ENCODE results near the gene ABCA3.
"Not testable (repeated sequence)": the region's sequence is repeated elsewhere in the genome, so short reads cannot be mapped to it uniquely, and the experiment has no call there.

Gene ABCA3

GRCh38 chr16:2340564-2341455, at the start of gene ABCA3:
Gene ABCA3, minus strand, starts transcription at chr16:2340728. Its CDS starts 14,262 bp downstream, at chr16:2326466.
- peak; percentile 88 to 99 (median 91) for DNase-seq
- intact Hi-C loops (cut with DNase I): loop anchor here (1.0 kb wide), 2 partner anchors 88 to 160 kb away; partner anchors contain the start of gene CCNF

GRCh38 chr16:2388875-2389433, 48.4 kb upstream of the ABCA3 start:
- no peak for DNase-seq
- intact Hi-C loops (cut with DNase I): no loop called here

GRCh38 chr16:2388139-2388874, 47.8 kb upstream of the ABCA3 start:
- intact Hi-C loops (cut with DNase I): no loop called here
- no peak for DNase-seq

GRCh38 chr16:2386990-2387389, 46.5 kb upstream of the ABCA3 start:
- intact Hi-C loops (cut with DNase I): no loop called here

GRCh38 chr16:2385982-2386381, 45.5 kb upstream of the ABCA3 start:
- DNase-seq; intact Hi-C loops (cut with DNase I): not testable (repeated sequence)

More at GRCh38 chr16:2386990-2387389, 46.5 kb upstream of the ABCA3 start:
- no peak for DNase-seq

- DNase-seq: no peak
- intact Hi-C loops (cut with DNase I): no loop called here
Measured at GRCh38 chr16:2385190-2385836, 44.8 kb upstream of the ABCA3 start.

- intact Hi-C loops (cut with DNase I): no loop called here
- no peak for DNase-seq
Measured at GRCh38 chr16:2384426-2384825, 43.9 kb upstream of the ABCA3 start.

- intact Hi-C loops (cut with DNase I): no loop called here
- no peak for DNase-seq
Measured at GRCh38 chr16:2383501-2383900, 43.0 kb upstream of the ABCA3 start.

GRCh38 chr16:2374644-2375043, 34.1 kb upstream of the ABCA3 start:
- DNase-seq: no peak
- intact Hi-C loops (cut with DNase I): no loop called here

GRCh38 chr16:2373176-2373575, 32.6 kb upstream of the ABCA3 start:
- DNase-seq: no peak
- intact Hi-C loops (cut with DNase I): no loop called here

GRCh38 chr16:2372684-2373083, 32.2 kb upstream of the ABCA3 start:
- intact Hi-C loops (cut with DNase I): no loop called here

GRCh38 chr16:2371421-2371820, 30.9 kb upstream of the ABCA3 start:
- no peak for DNase-seq
- intact Hi-C loops (cut with DNase I): no loop called here

More at GRCh38 chr16:2372684-2373083, 32.2 kb upstream of the ABCA3 start:
- no peak for DNase-seq

GRCh38 chr16:2370721-2371120, 30.2 kb upstream of the ABCA3 start:
- intact Hi-C loops (cut with DNase I): no loop called here

GRCh38 chr16:2366660-2367309, 26.3 kb upstream of the ABCA3 start:
- DNase-seq: no peak
- intact Hi-C loops (cut with DNase I): no loop called here

More at GRCh38 chr16:2370721-2371120, 30.2 kb upstream of the ABCA3 start:
- DNase-seq: no peak

- no peak for DNase-seq
- intact Hi-C loops (cut with DNase I): no loop called here
Measured at GRCh38 chr16:2365397-2366294, 25.1 kb upstream of the ABCA3 start.

- DNase-seq: no peak
- intact Hi-C loops (cut with DNase I): no loop called here
Measured at GRCh38 chr16:2364638-2365210, 24.2 kb upstream of the ABCA3 start.

- no peak for DNase-seq
- intact Hi-C loops (cut with DNase I): no loop called here
Measured at GRCh38 chr16:2362218-2362617, 21.7 kb upstream of the ABCA3 start.

GRCh38 chr16:2361129-2361528, 20.6 kb upstream of the ABCA3 start:
- intact Hi-C loops (cut with DNase I): no loop called here
- no peak for DNase-seq

- DNase-seq: no peak
- intact Hi-C loops (cut with DNase I): no loop called here
Measured at GRCh38 chr16:2359919-2360318, 19.4 kb upstream of the ABCA3 start.

Measured in posterior cingulate gyrus (tissue), 11 donors.